Gastroesophageal sphincter (tissue), 3 donors: ENCODE data around the gene INVS.
"Not testable (repeated sequence)": the region's sequence is repeated elsewhere in the genome, so short reads cannot be mapped to it uniquely, and the experiment has no call there.

Experiments used
- CTCF ChIP-seq, 4 experiments: fragments of 200-600 bp in 2 of 4; fragments of 450-650 bp in 2 of 4; sonication (generic) in 1 of 4; IDR thresholded peaks; one replicate each; pipeline ENCODE4 v1.5.1; 2017 to 2019; ENCODE audit warnings: antibody characterized with exemption in 4 of 4, mild to moderate bottlenecking in 2 of 4, moderate library complexity in 2 of 4
- EP300 ChIP-seq: sonication (generic); formaldehyde crosslinking; IDR thresholded peaks from one replicate; pipeline ENCODE4 v1.6.1; 2017; ENCODE audit warnings: antibody characterized with exemption, mild to moderate bottlenecking
- POLR2A ChIP-seq, 2 donors: fragments of 450-650 bp; IDR thresholded peaks; one replicate each; pipeline ENCODE4 v1.6.1; 2017; ENCODE audit warnings: antibody characterized with exemption in 2 of 2, mild to moderate bottlenecking in 2 of 2, moderate library complexity in 1 of 2

- TF ChIP-seq CTCF (IDR thresholded peaks at IDR 0.05); POLR2A (IDR thresholded peaks at IDR 0.05); EP300: not testable (repeated sequence)
Observed at GRCh38 chr9:100140303-100140702, 41.3 kb downstream of the INVS start.
